ENCODE results near the gene CELF4.

CELF4 gene

GRCh38 chr18:37545461-37546271 lies 19.9 kb downstream of the CELF4 start:
- Histone ChIP-seq H3K27ac (ENCODE audit: low read depth, low read length) (no peak overlapping the region), H3K9me3 (ENCODE audit: insufficient read depth, low read length) (no peaks in the 10 kb centered on the region), H3K79me2 (ENCODE audit: insufficient read depth, low read length) (no peaks in the 10 kb centered on the region), H3K27me3 (ENCODE audit: low read length) (no peaks in the 10 kb centered on the region), H2AFZ (ENCODE audit: low read depth, low read length, severe bottlenecking) (no peak overlapping the region), H3K36me3 (ENCODE audit: low read length) (no peaks in the 10 kb centered on the region), H3K9me2 (replicated peaks; ENCODE audit: insufficient read depth, low read length) (no peaks in the 10 kb centered on the region), H4K20me1 (ENCODE audit: low read depth, low read length) (no peaks in the 10 kb centered on the region), H3K4me2 (ENCODE audit: low read depth, low read length, poor library complexity, severe bottlenecking) (no peak overlapping the region), H3K9ac (ENCODE audit: low read length) (no peak overlapping the region), H3K4me3 (ENCODE audit: insufficient read depth, low read length, poor library complexity, severe bottlenecking) (no peak overlapping the region), H3F3A (ENCODE audit: insufficient read depth) (no peaks in the 10 kb centered on the region)
- TF ChIP-seq CTCF (IDR thresholded peaks at IDR 0.05; ENCODE audit: insufficient read depth, low read length, poor library complexity, severe bottlenecking), result no peak
- TF ChIP-seq EZH2phosphoT487 (conservative IDR thresholded peaks at IDR 0.05; ENCODE audit: low read length), result no peak

GRCh38 chr18:37544713-37545112 lies 20.9 kb downstream of the CELF4 start:
- H2AFZ ChIP-seq (ENCODE audit: low read depth, low read length, severe bottlenecking), result no peak overlapping the region
- H3K79me2 ChIP-seq (ENCODE audit: insufficient read depth, low read length), result no peaks in the 10 kb centered on the region
- no peak overlapping the region for H3K4me3 ChIP-seq (ENCODE audit: insufficient read depth, low read length, poor library complexity, severe bottlenecking)
- H3K27ac ChIP-seq (ENCODE audit: low read depth, low read length), result no peak overlapping the region
- no peak overlapping the region for H3K4me2 ChIP-seq (ENCODE audit: low read depth, low read length, poor library complexity, severe bottlenecking)
- H3F3A ChIP-seq (ENCODE audit: insufficient read depth), result no peaks in the 10 kb centered on the region
- no peak overlapping the region for H3K9ac ChIP-seq (ENCODE audit: low read length)
- H3K27me3 ChIP-seq (ENCODE audit: low read length), result no peaks in the 10 kb centered on the region
- no peaks in the 10 kb centered on the region for H3K9me2 ChIP-seq (replicated peaks; ENCODE audit: insufficient read depth, low read length)
- no peak for TF ChIP-seq CTCF (IDR thresholded peaks at IDR 0.05; ENCODE audit: insufficient read depth, low read length, poor library complexity, severe bottlenecking)
- TF ChIP-seq EZH2phosphoT487 (conservative IDR thresholded peaks at IDR 0.05; ENCODE audit: low read length), result no peak
- H4K20me1 ChIP-seq (ENCODE audit: low read depth, low read length), result no peaks in the 10 kb centered on the region
- no peaks in the 10 kb centered on the region for H3K9me3 ChIP-seq (ENCODE audit: insufficient read depth, low read length)
- H3K36me3 ChIP-seq (ENCODE audit: low read length), result no peaks in the 10 kb centered on the region

- no peaks in the 10 kb centered on the region for H4K20me1 ChIP-seq (ENCODE audit: low read depth, low read length)
- TF ChIP-seq CTCF (IDR thresholded peaks at IDR 0.05; ENCODE audit: insufficient read depth, low read length, poor library complexity, severe bottlenecking) (no peak), EZH2phosphoT487 (conservative IDR thresholded peaks at IDR 0.05; ENCODE audit: low read length) (no peak)
- H3K27ac ChIP-seq (ENCODE audit: low read depth, low read length), result no peak overlapping the region
- no peaks in the 10 kb centered on the region for H3K27me3 ChIP-seq (ENCODE audit: low read length)
- H3K9me2 ChIP-seq (replicated peaks; ENCODE audit: insufficient read depth, low read length), result no peaks in the 10 kb centered on the region
- no peak overlapping the region for H3K4me3 ChIP-seq (ENCODE audit: insufficient read depth, low read length, poor library complexity, severe bottlenecking)
- H2AFZ ChIP-seq (ENCODE audit: low read depth, low read length, severe bottlenecking), result no peak overlapping the region
- no peak overlapping the region for H3K9ac ChIP-seq (ENCODE audit: low read length)
- no peaks in the 10 kb centered on the region for H3K9me3 ChIP-seq (ENCODE audit: insufficient read depth, low read length)
- no peak overlapping the region for H3K4me2 ChIP-seq (ENCODE audit: low read depth, low read length, poor library complexity, severe bottlenecking)
- H3F3A ChIP-seq (ENCODE audit: insufficient read depth), result no peaks in the 10 kb centered on the region
- no peaks in the 10 kb centered on the region for H3K36me3 ChIP-seq (ENCODE audit: low read length)
- no peaks in the 10 kb centered on the region for H3K79me2 ChIP-seq (ENCODE audit: insufficient read depth, low read length)
Measured at GRCh38 chr18:37544217-37544616, 21.4 kb downstream of the CELF4 start.
